ENCODE results near the gene MEX3B.

DNA sequence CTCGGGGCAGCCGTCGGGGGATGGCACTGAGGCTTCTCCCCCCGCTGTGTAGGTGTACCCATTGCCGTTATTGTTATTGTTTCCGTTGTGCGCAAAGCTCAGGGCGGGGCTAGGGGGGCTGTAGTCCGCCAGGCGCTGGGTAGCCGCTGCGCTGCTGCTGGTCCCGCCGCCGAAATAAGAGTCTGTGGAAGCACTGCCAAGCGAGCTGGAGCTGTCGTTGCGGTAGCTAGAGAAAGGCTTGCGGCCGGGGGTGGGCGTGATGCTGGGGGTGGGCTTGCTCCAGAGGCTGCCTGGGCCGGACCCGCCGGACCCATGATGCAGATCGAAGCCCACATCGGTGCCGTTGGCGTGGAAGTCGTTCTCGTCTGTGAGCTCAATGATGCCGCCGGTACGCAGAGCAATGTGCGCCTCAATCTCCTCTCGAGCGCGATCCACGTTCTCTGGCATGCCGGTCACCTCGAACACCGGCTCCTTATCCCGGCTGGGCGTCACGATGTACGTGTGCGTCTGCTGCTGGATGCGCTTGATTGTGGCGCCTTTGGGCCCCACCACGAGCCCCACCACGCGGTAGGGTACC lies 1.9 kb downstream of the MEX3B start:
- TF ChIP-seq, protein P1, sequence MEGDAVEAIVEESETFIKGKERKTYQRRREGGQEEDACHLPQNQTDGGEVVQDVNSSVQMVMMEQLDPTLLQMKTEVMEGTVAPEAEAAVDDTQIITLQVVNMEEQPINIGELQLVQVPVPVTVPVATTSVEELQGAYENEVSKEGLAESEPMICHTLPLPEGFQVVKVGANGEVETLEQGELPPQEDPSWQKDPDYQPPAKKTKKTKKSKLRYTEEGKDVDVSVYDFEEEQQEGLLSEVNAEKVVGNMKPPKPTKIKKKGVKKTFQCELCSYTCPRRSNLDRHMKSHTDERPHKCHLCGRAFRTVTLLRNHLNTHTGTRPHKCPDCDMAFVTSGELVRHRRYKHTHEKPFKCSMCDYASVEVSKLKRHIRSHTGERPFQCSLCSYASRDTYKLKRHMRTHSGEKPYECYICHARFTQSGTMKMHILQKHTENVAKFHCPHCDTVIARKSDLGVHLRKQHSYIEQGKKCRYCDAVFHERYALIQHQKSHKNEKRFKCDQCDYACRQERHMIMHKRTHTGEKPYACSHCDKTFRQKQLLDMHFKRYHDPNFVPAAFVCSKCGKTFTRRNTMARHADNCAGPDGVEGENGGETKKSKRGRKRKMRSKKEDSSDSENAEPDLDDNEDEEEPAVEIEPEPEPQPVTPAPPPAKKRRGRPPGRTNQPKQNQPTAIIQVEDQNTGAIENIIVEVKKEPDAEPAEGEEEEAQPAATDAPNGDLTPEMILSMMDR (conservative IDR thresholded peaks at IDR 0.05 in 1 of 2, IDR thresholded peaks at IDR 0.05 in 1 of 2; ENCODE audit: low read depth in 1 of 2, low read length in 2 of 2), result no peak
- TF ChIP-seq EZH2 (IDR thresholded peaks at IDR 0.05; ENCODE audit: low read length, missing control alignments), result no peak
